ENCODE results near the gene COL1A2.

COL1A2 gene

DNA sequence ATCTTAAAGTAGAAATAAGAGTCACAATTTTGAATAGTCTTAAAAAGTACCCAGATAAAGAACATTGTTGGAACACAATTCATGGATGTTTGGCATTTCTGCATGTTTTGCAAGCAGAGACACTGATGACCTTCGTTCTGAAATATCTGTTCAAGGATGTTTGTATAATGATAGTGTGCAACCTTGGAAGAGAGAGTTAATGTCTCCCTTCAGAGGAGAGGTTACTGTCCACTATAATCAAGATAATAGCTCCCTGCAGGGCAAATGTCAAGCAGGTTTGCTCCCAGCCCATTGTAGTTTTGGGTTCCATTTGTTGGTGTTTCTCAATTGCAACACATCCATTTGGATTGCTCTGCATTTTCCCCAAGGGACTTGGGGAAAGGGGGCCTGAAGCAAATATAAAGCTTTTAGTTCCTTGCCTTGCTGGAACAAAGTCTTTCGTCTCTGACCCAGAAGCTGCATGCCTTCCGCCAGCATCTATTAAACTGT lies 45.2 kb downstream of the COL1A2 start:
- no peak for FAIRE-seq

DNA sequence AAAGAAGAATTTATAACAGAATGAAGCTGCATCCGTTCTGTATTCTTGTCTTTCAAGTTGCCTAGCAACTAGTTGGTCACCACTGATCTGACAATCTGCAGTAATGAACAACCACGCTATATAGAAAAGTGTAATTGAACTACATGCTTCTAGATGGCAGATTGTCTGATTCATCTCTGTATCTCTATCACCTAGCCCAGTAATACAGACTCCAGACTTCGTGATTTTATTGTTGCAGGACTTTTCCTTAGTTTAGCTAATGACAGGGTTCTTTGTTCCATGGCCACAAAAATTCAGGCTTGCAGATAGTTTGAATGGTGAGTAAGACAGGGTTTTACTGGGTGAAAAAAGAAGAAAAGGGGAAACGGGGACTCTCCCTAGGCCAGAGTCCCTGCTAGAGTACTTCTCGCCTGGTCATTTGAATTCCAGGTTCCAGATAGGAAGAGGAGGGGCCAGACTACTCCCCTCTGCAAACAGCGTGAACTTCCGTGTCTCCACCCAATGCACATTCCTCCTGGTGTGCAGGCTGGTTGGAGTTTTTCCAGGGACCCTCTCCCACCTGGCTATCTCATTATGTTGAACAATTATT lies 45.9 kb downstream of the COL1A2 start:
- no peak for FAIRE-seq

DNA sequence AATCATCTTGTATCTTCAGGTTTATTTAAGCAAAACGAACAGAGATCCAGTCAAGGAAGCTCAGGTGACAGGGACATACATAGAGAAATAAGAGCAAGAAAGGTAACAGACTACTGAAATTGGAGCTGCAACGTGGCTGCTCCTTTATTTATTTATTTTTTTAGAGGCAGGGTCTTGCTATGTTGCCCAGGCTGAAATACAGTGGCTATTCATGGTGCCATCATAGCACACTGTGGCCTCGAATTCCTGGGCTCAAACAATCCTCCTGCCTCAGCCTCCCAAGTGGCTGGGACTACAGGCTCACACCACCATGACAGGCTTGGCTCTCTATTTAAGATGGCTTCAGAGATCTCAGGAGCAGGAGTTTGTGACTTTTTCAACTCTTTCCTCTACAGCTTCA lies 46.4 kb downstream of the COL1A2 start:
- no peak for FAIRE-seq

DNA sequence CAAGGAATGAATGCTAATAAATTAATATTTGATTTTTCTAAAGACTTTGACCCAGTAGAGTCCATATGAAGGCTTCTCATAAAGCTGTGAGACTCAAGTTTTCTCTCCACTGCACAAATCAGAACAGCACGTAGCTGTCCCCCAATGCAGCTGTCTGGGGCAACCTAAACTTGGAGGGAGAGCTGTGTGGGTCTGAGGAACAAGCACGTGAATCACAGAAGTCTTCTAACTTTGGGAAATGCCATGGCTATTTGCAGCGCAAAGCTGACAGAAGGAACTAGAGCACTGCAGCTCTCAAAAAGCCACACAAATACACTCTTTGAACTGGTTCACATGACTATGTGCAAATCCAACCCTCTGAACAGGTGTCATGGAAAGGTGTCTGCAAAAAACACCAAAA lies 47.9 kb downstream of the COL1A2 start:
- FAIRE-seq: no peak

DNA sequence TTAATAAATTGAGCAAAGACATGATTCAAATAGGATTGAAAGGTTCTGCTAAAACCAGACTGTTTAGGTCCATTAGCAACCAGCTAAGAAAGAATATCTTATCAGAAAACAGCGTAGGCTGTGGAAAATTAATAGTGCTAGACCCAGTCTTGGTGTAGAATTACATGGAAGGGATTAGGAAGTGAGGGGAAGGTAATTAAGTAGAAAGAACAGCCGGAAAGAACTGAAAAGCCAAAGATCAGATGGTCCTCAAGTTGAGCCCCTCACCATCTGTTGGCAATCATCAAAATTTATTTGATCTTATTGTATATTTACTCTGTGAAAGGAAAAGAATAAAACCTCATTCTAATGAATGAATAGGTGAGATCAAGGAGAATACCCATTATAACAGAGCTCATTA lies 50.1 kb downstream of the COL1A2 start:
- FAIRE-seq: no peak

DNA sequence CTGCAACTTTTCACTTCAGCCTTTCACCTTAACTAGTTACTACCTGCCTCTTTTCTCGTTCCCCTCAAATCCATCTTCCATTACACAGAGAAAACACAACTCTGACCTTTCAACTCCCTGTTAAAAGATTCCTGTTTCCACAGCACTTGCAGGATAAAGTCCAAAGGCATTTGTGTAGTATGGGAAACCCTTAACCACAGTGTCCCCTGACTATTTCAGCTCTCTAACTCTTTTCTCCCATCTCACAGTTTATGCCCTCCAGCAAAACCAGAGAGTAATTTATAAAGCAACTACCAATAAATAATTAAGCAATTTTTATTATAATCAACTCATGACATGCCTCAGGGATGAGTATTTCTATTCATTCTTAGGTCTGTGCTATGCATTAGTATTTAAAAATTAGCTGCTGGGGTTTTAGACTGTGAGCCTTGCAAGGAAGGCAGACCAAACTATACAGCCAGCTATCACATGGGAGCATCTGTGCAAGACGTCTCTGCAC lies 51.0 kb downstream of the COL1A2 start:
- no peak for FAIRE-seq

DNA sequence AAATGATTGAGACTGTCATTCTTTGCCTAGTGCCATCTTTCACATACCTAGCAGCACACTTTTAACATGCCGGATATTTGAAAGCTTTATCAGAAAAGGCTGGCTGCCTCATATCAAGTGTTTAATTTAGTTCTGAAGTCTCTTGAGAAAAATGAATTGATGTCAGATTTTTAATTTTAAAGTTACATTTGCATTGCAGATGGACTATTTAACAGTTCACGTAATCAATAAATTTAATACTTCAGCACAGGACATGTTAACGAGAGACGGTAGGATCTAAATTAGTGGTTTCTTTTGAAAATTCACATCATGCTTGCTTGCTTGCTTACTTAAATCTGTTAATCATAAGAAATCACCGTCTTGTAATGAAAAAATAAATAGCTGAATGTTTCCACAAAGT lies 51.6 kb downstream of the COL1A2 start:
- FAIRE-seq: no peak

DNA sequence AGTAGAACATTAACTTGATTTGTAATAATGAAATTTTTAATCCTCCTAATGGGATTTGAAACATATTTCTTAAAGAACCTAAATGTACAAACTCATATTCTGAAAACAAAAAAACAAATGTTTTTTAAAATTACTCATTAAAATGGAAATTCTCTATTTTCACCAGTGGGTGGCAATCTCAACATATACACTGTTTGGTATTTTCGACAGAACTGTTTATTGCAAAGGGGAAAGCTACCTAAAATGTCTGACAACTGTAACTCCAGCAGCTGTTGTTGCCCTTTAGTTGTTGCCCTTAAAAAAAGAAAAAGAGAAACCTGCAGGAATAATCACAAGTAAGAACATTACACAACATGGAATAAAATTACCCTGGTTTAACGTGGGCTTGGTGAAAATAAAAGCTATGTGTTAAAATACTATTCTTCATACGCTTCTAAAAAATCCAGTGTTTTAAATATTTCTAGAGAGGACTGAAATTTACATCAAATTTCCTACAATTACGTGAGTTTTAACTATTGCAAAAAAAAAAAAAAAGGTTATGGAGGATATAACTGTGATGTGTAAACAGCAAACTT lies 54.5 kb downstream of the COL1A2 start:
- peak; percentile 97 for FAIRE-seq

DNA sequence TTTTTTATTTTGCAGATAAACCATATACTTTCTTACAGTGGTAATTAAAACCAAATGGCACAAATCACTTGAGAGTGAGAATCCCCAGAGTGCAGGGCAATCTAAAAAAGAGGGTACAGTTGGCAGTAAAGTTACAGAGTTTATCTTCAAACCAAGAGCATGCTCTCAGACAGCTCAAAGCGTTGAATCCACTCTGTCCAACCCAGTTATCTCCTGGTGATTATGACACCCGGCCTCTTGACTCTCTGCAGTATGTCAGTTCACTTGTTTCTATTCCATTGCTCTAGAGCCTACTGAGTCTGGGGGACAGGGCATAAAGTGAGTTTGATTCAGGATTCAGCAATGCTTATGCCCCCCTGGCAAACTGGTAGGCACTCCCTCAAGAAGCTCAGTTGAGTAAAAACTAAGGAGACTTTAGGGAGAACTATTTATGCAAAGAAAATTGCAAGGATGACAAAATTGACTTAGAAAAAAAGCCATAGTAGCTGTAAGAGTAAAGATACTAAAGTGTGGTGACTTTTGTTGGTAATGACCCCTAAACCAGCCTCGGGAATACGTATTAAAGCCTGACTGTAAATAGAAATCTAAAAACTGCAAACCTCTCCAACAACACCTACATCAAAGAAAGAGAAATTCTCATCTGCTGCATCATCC lies 55.5 kb downstream of the COL1A2 start:
- no peak for FAIRE-seq

DNA sequence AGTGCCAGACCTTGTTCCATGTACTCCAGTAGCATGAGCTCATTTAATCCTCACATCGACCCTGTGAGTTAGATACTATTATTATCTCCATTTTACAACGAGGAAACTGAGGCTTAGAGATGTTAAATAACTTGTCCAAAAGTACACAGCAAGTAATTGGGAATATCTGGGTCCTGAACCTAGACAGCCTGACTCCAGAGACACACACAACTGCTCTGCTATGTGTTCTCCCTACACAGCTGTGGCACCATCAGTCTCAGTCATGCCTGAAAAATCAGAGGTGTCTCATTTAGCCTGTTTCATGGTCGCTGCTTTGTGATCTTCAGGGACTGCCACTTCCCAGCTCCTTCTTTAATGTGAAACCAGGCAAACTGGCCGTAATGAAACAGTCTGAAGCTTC lies 56.5 kb downstream of the COL1A2 start:
- no peak for FAIRE-seq

DNA sequence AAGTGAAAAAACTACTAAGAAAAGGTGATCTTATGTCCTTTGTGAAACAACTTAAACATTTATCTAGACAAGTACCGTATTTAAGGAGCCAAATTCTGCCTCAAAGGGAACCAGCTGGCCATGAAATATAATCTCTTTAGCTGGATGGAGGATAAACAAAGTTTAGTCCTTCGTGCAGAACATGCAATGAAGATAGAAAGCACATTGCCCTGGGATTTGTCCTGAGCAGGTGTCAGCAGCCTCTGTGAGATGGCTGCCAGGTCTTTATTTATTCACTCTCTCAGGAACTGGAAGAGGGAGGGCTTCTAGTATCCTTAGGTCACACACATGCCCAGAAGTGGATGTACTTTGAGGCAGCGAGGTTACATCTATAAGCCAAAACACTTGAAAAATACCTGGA lies 57.5 kb downstream of the COL1A2 start:
- FAIRE-seq: no peak

DNA sequence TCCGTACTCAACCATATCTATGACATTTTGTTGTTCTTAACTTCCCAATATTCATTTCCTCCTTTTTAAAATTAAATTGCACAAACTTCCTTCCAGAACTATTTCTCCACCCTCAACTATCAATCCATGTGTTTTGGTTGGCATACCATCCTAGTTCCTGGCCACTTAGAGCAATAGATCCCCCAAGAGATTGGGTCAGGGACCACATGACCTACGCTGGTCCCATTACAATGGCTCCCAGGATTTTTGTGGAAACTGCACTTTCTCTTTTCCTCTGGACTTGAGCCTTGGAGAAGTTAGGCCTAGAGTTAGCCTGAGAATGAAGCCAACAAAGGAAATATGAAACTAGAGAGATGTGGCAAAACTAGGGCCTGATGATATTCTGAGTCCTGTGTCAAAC lies 59.2 kb downstream of the COL1A2 start:
- no peak for FAIRE-seq

DNA sequence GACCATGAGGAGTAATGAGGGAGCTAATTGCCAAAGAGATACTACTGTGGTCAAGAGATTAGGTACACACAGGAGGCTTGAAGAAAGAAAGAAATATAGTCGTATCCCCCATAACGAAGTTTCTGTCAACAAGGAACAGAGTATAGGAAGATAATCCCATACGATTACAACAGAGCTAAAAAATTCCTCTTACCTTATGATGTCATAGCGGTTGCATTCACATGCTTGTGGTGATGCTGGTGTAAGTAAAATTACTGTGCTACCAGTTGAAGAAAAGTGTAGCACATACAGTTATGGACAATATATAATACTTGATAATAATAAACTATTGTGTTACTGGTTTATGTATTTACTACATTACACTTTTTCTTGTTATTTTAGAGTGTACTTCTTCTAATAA lies 63.3 kb downstream of the COL1A2 start:
- no peak for FAIRE-seq

DNA sequence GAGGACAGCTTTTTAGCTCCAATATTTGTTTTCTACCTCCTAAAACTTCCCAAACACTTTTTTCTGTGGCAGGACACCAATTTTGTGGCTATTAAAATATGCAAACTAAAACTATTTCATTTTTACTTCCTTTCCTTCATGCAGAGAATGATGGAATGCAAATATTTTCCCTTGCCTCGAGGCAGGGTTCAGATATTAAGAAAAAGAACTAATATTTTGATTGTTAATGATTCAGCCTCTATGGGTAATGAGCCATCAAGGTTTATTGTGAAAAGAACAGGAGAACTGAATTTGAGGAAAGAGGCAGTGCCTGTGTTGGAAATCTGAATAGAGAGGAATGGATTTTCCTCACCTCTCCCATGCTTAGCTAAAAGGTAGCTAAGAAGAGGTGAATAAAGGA lies 71.8 kb downstream of the COL1A2 start:
- no peak for FAIRE-seq

DNA sequence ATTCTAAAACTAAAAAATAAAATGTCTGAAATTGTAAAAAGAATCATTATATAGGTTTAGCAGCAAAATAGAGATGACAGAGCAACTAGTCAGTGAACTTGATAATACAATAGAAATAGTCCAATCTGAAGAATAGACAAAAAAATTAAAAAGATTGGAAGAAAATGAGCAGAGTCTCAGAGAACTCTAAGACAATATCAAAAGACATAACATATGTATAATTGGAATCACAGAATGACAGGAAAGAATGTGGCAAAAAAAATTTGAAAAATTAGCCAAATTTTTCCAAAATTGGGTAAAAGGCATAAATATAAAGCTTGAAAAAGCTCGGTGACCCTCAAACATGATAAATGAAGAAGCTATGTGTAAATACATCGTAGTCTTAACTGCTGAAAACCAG lies 76.9 kb downstream of the COL1A2 start:
- FAIRE-seq: no peak

DNA sequence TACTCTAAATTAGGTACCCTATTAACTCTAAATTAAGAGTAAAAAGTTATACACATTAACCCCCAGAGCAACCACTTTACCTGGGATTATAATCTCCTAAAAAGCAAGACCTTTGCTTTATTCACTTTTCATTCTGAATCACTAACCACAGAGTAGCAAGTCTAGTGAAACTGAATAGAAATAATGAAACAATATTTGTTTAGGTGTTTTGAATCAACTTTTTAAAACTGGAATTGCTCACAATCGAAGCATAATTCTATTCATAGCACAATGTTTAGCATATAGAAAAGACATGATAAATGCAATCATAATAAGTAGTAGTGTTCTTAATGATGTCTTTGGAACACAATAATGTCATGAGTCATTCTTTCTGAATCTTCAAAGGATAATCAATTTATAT lies 77.9 kb downstream of the COL1A2 start:
- no peak for FAIRE-seq

DNA sequence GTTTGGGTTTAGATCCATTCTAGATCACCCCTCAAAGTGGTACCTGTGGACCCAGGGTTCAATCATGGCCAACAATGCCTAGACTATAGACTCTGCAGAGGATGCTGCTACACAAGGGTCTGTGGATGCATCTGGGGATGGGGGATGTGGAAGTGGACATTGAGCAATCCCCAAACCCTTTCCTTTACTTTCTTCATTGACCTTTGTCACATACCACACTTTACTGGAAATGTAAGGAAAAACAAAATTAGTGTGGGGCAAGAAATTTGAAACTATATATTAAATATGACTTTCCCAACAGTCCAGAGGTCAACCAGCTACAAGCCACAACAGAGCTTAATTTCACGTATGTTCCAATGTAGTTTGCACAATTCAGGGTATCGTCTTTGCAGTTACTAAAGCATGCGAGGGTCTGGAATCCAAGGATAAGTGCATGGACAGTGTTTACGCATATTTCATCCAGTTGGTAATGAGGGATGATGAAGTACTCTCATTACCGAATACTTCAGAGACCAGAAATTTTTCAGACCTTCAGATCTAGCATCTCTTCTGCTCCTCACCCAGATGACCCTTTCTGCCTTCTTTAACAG lies 81.7 kb downstream of the COL1A2 start:
- FAIRE-seq: no peak

DNA sequence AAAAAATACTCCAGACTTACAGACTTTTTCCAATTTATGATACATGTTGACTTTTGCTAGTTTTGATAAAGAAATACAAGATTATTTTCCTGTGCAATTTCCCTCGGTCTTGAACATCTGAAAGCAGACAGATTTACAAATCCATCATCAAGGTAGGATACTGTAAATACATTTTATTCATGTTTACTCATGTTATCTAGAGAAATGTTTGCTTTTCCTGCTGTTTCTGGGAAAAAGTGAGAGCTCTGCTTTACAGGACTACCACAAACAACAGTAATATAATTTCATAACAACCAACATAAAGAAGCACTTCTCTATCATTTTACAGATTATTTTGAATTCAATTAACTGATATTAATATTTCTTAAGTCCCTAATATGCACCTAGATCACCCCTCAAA lies 83.2 kb downstream of the COL1A2 start:
- no peak for FAIRE-seq

DNA sequence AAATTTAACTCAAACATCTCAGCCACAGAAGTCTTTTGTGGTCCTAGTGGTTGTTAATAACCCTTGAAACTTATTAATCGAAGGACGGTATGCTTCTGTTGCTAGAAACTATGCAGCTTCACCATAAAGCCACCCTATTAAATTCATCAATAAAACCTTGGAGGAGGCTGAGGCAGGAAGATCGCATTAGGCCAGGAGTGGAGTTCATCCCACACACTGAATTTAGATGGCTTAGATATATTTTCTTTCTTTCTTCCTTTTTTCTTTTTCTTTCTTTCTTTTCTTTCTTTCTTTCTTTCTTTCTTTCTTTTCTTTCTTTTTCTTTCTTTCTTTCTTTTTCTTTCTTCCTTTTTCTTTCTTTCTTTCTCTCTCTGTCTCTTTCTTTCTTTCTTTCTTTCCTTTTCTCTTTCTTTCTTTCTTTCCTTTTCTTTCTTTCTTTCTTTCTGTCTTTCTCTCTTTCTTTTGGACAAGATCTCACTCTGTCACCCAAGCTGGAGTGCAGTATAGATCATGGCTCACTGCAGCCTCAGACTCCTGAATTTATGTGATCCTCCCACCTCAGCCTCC lies 84.0 kb downstream of the COL1A2 start:
- no peak for FAIRE-seq
